ENCODE measurements around the gene SMARCA2.

DNA sequence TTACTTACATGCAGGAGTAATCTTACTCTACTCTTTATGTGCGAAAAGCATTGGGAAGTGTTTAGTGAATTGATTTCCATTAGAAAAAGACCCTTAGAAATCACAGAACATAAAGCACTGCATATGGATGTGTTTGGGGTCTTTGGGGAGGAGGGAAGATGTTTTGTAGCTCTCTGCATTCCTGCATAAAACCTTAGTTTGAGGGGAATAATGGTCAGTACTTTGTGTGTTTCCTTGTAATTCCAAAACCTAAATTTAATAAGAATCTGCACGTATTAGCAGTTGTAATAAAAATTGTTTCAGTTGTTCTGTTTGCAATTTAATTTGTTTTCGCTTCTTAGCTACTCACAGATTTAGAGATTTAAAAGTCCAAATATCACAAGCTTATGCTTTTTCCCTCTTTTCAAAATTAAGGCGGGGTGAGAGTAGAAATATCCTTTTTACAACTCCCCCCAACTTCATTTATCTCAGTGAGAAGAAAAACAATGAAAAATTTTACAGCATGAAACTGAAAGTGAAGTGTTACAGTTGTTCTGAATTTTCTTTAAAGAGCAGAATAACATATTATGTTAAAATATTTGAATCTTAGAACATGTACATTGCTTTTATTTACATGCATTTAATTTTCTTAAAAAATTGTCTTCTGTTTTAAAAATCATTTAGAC lies 143.8 kb downstream of the SMARCA2 start:
- TF ChIP-seq SP1 (IDR thresholded peaks at IDR 0.05) (no peak), L3MBTL2 (conservative IDR thresholded peaks at IDR 0.05) (no peak), TARDBP (IDR thresholded peaks at IDR 0.05) (no peak), FOXM1 (IDR thresholded peaks at IDR 0.05; ENCODE audit: borderline replicate concordance) (no peak), FOXK2 (IDR thresholded peaks at IDR 0.05) (no peak)

Measured in HEK293T (cell line).